GM19023 (cell line): ENCODE results near the gene MPST.
"Not testable (repeated sequence)": the region's sequence is repeated elsewhere in the genome, so short reads cannot be mapped to it uniquely, and the experiment has no call there.

Source experiments
- ATAC-seq: cut with Tn5 transposase; IDR thresholded peaks from one replicate; pipeline ENCODE4 v1.9.1; 2021; ENCODE audit warnings: mild to moderate bottlenecking, moderate library complexity; ENCODE audit not compliant: unreplicated experiment

MPST gene

GRCh38 chr22:37019309-37020191, at the start of gene MPST, which contains the start of gene TST:
Gene MPST, plus strand, starts transcription at chr22:37019742. Its CDS starts 95 bp downstream, at chr22:37019837.
Gene TST, minus strand, starts transcription at chr22:37019447. Its CDS starts 715 bp downstream, at chr22:37018732.
- ATAC-seq = peak; percentile 62

GRCh38 chr22:36971341-36972125, 48.0 kb upstream of the MPST start:
- no peak for ATAC-seq

GRCh38 chr22:36976606-36977005, 42.9 kb upstream of the MPST start:
- ATAC-seq = no peak

- peak; percentile 47 for ATAC-seq
Observed at GRCh38 chr22:36977401-36977861, 42.1 kb upstream of the MPST start.

GRCh38 chr22:36977947-36978660, 41.4 kb upstream of the MPST start:
- ATAC-seq = no peak

- no peak for ATAC-seq
Observed at GRCh38 chr22:36979016-36979910, 40.3 kb upstream of the MPST start.

GRCh38 chr22:36981247-36981775, 38.2 kb upstream of the MPST start:
- ATAC-seq = no peak

GRCh38 chr22:36982136-36982535, 37.4 kb upstream of the MPST start:
- no peak for ATAC-seq

GRCh38 chr22:36985211-36985889, 34.2 kb upstream of the MPST start:
- no peak for ATAC-seq

GRCh38 chr22:36986242-36986821, 33.2 kb upstream of the MPST start:
- no peak for ATAC-seq

GRCh38 chr22:36988075-36988832, 31.3 kb upstream of the MPST start:
- ATAC-seq = no peak

GRCh38 chr22:36989012-36989411, 30.5 kb upstream of the MPST start:
- not testable (repeated sequence) for ATAC-seq

- ATAC-seq = no peak
Observed at GRCh38 chr22:36990457-36990856, 29.1 kb upstream of the MPST start.

- ATAC-seq = no peak
Observed at GRCh38 chr22:36991206-36991605, 28.3 kb upstream of the MPST start.

- no peak for ATAC-seq
Observed at GRCh38 chr22:36997746-36998145, 21.8 kb upstream of the MPST start.

- no peak for ATAC-seq
Observed at GRCh38 chr22:36998620-36999351, 20.8 kb upstream of the MPST start.

GRCh38 chr22:36999463-36999862, 20.1 kb upstream of the MPST start:
- ATAC-seq = no peak
